A673 (cell line): ENCODE results near the gene DES. TPM values are rescaled to one million over a fixed set of nuclear protein-coding genes. Genes with fewer than 3 reads are reported as not detected.

ENCODE experiments used
- BruUV-seq: library from RNA; stranded (reverse); fragments of 400-500 nt; replicated peaks from 2 replicates; lab custom pipeline; 2021; lab: Mats Ljungman, UMichigan
- CTCF ChIA-PET: fragments of 300-600 bp; sonication (Branson Sonifier 250); formaldehyde crosslinking; loops from one replicate; lab custom pipeline; 2022; ENCODE audit warnings: antibody characterized with exemption; lab: Charles Lee
- POLR2A ChIA-PET: fragments of 300-600 bp; sonication (Branson Sonifier 250); formaldehyde crosslinking; loops from one replicate; lab custom pipeline; 2022; ENCODE audit warnings: antibody characterized with exemption; ENCODE audit not compliant: low non-redundant PET; lab: Charles Lee
- DNase-seq: peaks from one replicate; pipeline ENCODE4 v3.0.0-alpha.2; 2015; ENCODE audit warnings: low spot score
- H3K27ac ChIP-seq: fragments of 200-600 bp; sonication (generic); 2 replicates; pipeline ENCODE4 v1.5.1; 2016; ENCODE audit warnings: mixed run types, low read depth, mild to moderate bottlenecking, mixed read lengths, antibody characterized with exemption, low read length; ENCODE audit not compliant: poor library complexity, severe bottlenecking
- H3K27me3 ChIP-seq: fragments of 200-600 bp; sonication (generic); replicated peaks from 2 replicates; pipeline ENCODE4 v1.6.1; 2017; ENCODE audit warnings: mixed run types, low read depth, mild to moderate bottlenecking, mixed read lengths, antibody characterized with exemption, low read length; ENCODE audit not compliant: insufficient read depth, poor library complexity
- H3K36me3 ChIP-seq: fragments of 200-600 bp; sonication (generic); 2 replicates; pipeline ENCODE4 v1.6.1; 2016; ENCODE audit warnings: mixed run types, mild to moderate bottlenecking, mixed read lengths, antibody characterized with exemption, low read length; ENCODE audit not compliant: insufficient read depth, poor library complexity, severe bottlenecking
- H3K4me1 ChIP-seq: fragments of 200-600 bp; sonication (generic); 2 replicates; pipeline ENCODE4 v1.6.1; 2017; ENCODE audit warnings: mixed run types, mild to moderate bottlenecking, mixed read lengths, antibody characterized with exemption, low read length; ENCODE audit not compliant: insufficient read depth, poor library complexity, severe bottlenecking
- H3K4me3 ChIP-seq: fragments of 200-600 bp; sonication (generic); 2 replicates; pipeline ENCODE4 v1.5.1; 2016; ENCODE audit warnings: low read depth, mixed run types, mild to moderate bottlenecking, mixed read lengths, low read length; ENCODE audit not compliant: poor library complexity, severe bottlenecking
- H3K9me3 ChIP-seq: fragments of 200-600 bp; sonication (generic); 2 replicates; pipeline ENCODE4 v1.6.1; 2016; ENCODE audit warnings: mixed run types, low read depth, mild to moderate bottlenecking, mixed read lengths, antibody characterized with exemption, low read length; ENCODE audit not compliant: poor library complexity, severe bottlenecking
- EZH2 ChIP-seq: fragments of 200-600 bp; sonication (generic); IDR thresholded peaks from 2 replicates; pipeline ENCODE4 v1.6.1; 2017; ENCODE audit warnings: borderline replicate concordance, low read depth, mild to moderate bottlenecking, mixed read lengths, antibody characterized with exemption, low read length; ENCODE audit not compliant: poor library complexity, severe bottlenecking
- intact Hi-C: fragments of 100-400 bp; cut with micrococcal nuclease; formaldehyde crosslinking; loops from one replicate; pipeline ENCODE4 v1.10.0; 2022; ENCODE audit not compliant: unreplicated experiment
- total RNA-seq: library from RNA; stranded (reverse); gene quantifications from 2 replicates; pipeline ENCODE4 v1.2.3, GENCODE V29; 2021
- TF ChIP-seq, protein P1 (sequence below): fragments of 300-800, 200-600 bp; sonication (generic); conservative IDR thresholded peaks from 2 replicates; pipeline ENCODE4 v1.5.1; 2017; ENCODE audit warnings: low read depth, mild to moderate bottlenecking, antibody characterized with exemption, low read length, moderate library complexity, mixed read lengths

The DES gene
- total RNA-seq, 1 experiment from 2014 or later: not detected

DNA sequence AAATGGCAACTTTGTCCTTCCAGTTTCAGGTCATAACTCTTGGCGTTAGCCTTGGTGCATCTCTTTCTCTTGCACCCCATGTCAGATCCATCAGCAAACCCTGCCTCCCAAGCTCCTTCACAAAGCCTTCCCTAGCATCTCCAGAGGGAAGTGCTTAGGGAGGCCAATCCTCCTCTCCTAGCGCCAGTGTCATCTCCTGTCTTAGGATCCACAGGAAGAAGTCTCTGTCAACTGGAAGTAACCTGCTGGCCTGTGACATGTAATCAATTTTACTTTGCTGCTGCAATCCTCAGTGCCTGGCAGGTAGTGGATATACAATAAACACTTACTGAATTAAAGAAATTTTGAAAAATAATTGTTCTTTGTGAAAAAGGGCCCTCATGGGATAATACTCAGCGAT is 22.6 kb upstream of the DES start:
- no peaks in the 10 kb centered on the region for H3K36me3 ChIP-seq
- no TSS peak for BruUV-seq
- H3K4me3 ChIP-seq: no peak overlapping the region
- TF ChIP-seq, protein P1, sequence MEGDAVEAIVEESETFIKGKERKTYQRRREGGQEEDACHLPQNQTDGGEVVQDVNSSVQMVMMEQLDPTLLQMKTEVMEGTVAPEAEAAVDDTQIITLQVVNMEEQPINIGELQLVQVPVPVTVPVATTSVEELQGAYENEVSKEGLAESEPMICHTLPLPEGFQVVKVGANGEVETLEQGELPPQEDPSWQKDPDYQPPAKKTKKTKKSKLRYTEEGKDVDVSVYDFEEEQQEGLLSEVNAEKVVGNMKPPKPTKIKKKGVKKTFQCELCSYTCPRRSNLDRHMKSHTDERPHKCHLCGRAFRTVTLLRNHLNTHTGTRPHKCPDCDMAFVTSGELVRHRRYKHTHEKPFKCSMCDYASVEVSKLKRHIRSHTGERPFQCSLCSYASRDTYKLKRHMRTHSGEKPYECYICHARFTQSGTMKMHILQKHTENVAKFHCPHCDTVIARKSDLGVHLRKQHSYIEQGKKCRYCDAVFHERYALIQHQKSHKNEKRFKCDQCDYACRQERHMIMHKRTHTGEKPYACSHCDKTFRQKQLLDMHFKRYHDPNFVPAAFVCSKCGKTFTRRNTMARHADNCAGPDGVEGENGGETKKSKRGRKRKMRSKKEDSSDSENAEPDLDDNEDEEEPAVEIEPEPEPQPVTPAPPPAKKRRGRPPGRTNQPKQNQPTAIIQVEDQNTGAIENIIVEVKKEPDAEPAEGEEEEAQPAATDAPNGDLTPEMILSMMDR: no peak
- TF ChIP-seq EZH2: no peak
- ChIA-PET CTCF (no interaction called here), POLR2A (no interaction called here)
- H3K27ac ChIP-seq: no peak overlapping the region
- H3K4me1 ChIP-seq: no peaks in the 10 kb centered on the region
- no peaks in the 10 kb centered on the region for H3K27me3 ChIP-seq
- no peaks in the 10 kb centered on the region for H3K9me3 ChIP-seq
- intact Hi-C loops: no loop called here
- no peak for DNase-seq

DNA sequence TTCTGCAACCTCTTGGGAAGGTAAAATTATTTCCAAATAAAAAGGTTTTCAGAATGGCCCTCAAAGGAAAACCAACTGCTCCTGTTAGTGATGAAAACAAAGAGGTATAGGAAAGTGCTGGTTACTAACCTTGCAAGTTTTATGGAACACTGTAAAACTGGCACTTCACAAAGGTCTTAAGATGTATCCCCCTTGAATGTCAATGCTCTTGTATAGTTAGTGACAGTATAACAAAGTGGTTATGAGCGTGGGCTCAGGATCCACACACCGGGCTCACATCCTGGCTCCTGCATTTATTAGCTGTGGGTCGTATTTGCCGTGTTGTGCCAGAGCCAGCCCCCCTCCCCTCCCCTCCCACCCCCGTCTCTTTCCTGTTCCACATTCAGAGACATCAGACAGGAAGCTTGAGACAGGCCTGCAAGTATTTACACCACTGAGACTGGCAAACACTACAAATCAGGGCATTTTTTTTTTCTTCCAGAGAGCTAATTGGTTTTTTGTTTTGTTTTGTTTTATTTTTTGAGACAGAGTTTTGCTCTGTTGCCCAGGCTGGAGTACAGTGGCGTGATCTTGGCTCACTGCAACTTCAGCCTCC is 21.2 kb upstream of the DES start:
- H3K27ac ChIP-seq: no peak overlapping the region
- no TSS peak for BruUV-seq
- ChIA-PET POLR2A (no interaction called here), CTCF (interaction anchor here (0.7 kb wide), 1 partner anchor 133 kb away, joined by 3 read pairs; no protein-coding TSS in a partner anchor)
- no peak overlapping the region for H3K4me3 ChIP-seq
- intact Hi-C loops: no loop called here
- no peak for DNase-seq
- no peaks in the 10 kb centered on the region for H3K4me1 ChIP-seq
- H3K36me3 ChIP-seq: no peaks in the 10 kb centered on the region
- H3K27me3 ChIP-seq: no peaks in the 10 kb centered on the region
- no peaks in the 10 kb centered on the region for H3K9me3 ChIP-seq
- TF ChIP-seq, protein P1: no peak
- TF ChIP-seq EZH2: no peak

DNA sequence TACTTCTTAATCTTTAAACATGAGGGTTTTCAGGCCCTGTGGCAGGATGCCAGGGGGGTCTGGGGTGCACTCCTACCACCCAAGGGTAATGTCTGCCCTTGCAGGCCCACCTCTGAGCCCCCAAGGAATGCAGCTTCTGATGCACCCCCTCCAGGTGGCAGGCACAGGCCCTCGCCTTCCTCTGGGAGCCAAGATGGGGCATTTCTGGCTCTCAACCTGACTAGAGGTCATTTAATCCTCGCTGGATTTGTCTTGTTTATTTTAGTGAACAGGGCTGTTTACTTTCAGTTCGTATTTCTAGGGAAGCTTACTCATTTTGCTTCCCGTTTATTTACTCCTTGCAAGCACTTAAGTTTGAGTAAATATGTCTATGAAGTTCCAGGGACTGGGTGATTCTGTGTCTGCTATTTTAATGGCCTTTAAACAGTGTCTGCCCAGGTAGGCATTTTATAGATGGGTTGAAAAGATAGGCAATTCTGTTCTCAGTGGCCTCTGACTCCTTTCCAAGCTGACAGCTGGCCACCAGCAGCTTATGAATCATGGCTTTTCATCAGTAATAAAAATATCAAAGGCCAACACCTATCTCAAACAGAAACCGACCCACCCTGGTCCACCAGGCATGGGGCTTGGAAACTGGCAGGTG is 19.3 kb upstream of the DES start:
- H3K4me3 ChIP-seq: no peak overlapping the region
- H3K9me3 ChIP-seq: no peaks in the 10 kb centered on the region
- ChIA-PET POLR2A (no interaction called here), CTCF (interaction anchor here (0.9 kb wide), 1 partner anchor 131 kb away, joined by 3 read pairs; no protein-coding TSS in a partner anchor)
- DNase-seq: no peak
- TF ChIP-seq, protein P1: no peak
- TF ChIP-seq EZH2: no peak
- no peaks in the 10 kb centered on the region for H3K36me3 ChIP-seq
- peaks cover 6% of the 10 kb centered on the region for H3K4me1 ChIP-seq
- intact Hi-C loops: no loop called here
- no peak overlapping the region for H3K27ac ChIP-seq
- no peaks in the 10 kb centered on the region for H3K27me3 ChIP-seq
- BruUV-seq: no TSS peak
